Omental fat pad (tissue), 4 donors: Measurements from ENCODE around the gene PITPNM1. TPM values are rescaled to one million over a fixed set of nuclear protein-coding genes. Genes with fewer than 3 reads are reported as not detected.

Source experiments
- ATAC-seq: fragments of 150-250 bp; one replicate; pipeline ENCODE4 v1.9.1; 2016; ENCODE audit warnings: mild to moderate bottlenecking, moderate library complexity; ENCODE audit not compliant: low FRiP score
- DNase-seq: peaks from one replicate; pipeline ENCODE4 v3.0.0-alpha.2; 2019; ENCODE audit warnings: low spot score
- CTCF ChIP-seq, 3 donors: fragments of 450-650 bp; IDR thresholded peaks; one replicate each; pipeline ENCODE4 v1.5.1; 2016 to 2017; ENCODE audit warnings: antibody characterized with exemption in 3 of 3, mild to moderate bottlenecking in 3 of 3, moderate library complexity in 2 of 3
- small RNA-seq: library from RNA; depleted of rRNA; stranded (forward); fragments of <200 nt; gene quantifications from one replicate; pipeline ENCODE3, GENCODE V24; 2016
- total RNA-seq, 4 donors: library from RNA; depleted of rRNA; stranded (reverse); fragments of >200 nt; gene quantifications; one replicate each; pipeline ENCODE4 v1.1.0, GENCODE V29; 2016

The PITPNM1 gene
- total RNA-seq, 4 donors from 2014 or later: 15.0 to 58.2 (median 26.6) TPM

- TF ChIP-seq CTCF (IDR thresholded peaks at IDR 0.05): no peak
- ATAC-seq: no peak
Measured at GRCh38 chr11:67450796-67451657, 54.1 kb downstream of the PITPNM1 start.

GRCh38 chr11:67449116-67449844, 55.9 kb downstream of the PITPNM1 start:
- no peak for TF ChIP-seq CTCF (IDR thresholded peaks at IDR 0.05)
- ATAC-seq: no peak
- DNase-seq: no peak

More at GRCh38 chr11:67450796-67451657, 54.1 kb downstream of the PITPNM1 start:
- no peak for DNase-seq

DNA sequence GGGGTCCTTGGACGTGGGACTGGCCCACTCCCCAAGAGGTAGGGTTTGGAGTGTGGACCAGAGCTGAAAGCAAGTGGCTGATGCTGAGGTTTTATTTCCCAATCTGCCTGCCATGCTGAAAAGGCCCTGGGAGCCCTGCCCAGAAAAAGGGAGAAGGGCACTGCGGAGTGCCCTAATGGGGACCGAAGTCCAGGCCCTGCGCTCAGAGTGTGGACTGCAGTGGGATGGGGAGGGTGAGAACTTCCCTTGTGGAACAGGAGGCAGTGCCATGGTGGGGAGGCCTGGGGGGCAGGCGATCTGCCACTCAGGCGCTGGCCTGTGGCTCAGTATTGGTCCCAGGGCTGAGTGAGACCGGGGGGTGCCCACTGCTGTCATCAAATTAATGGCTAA, 56.9 kb downstream of the PITPNM1 start:
- no peak for TF ChIP-seq CTCF (IDR thresholded peaks at IDR 0.05)
- DNase-seq (no peak), ATAC-seq (no peak)

DNA sequence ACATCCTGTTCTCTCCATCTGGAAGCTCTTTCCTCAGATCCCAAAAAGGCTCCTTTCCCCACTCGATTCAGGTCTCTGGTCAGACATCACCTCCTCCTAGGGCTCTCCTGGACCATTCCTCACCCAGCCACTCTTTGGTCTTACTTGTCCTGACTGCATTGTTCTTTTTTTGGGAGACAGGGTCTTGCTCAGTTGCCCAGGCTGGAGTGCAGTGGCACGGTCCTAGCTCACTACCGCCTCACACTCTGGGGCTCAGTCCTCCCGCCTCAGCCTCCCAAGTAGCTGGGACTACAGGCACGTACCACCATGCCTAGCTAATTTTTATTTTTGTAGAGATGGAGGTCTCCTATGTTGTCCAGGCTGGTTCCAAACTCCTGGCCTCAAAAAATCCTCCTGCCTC, 59.6 kb downstream of the PITPNM1 start:
- DNase-seq: no peak
- no peak for ATAC-seq
- no peak for TF ChIP-seq CTCF (IDR thresholded peaks at IDR 0.05)

DNA sequence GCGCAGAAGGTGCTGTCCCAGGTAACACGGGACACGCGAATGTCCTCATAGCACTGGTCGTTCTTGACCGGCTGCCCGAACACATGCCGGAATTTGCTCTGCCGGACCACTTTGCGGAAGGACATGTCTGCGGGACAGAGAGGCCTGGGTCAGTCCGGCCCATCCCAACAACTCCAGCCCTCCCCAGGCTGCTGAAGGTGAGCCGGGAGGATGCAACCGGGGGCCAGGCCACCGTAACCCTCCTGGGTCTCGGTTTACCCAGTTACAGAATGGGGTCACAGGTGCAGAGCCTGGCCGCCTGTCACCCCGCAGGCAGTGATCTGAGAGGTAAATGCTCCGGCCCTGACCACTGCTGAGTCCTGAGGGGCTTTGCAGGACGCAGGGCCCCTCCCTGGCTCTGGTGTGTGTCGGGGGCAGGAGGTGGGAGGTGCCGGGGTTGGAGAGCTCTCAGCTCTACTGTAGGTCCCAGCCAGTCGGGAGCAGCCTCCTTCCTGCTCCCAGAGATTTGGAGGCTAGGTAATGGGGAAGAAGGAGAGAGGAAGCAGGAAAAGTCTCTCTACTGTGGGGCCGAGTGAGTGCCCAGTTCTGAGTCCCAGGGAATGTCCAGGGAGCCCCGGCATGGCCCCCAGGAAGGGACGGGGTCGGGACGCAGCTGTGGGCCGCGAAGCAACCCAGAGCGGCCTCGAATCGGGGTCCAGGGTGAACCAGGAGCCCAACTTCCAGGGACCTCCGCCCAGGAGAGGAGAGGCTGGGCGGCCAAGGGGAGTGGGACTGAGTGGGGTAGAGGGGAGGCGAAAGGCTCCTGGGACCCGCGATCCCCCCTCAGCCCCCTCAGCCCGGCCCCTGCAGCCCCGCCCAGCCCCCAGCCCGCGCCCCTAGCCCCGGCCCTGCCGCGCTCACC, 62.4 kb downstream of the PITPNM1 start:
- ATAC-seq (peak; percentile 20), DNase-seq (no peak)
- no peak for TF ChIP-seq CTCF (IDR thresholded peaks at IDR 0.05)

Small RNA genes lying within 50 kb of the gene (small RNA-seq; reads per million reads assigned to genes)
- not detected for gene MIR6752

Other genes with a start within 250 kb of the PITPNM1 start
- gene GRK2, start 238.9 kb downstream of the PITPNM1 start, total RNA-seq: 100 to 1,000 TPM in 1 of 4 donors, 10 to 100 TPM in 3; 42.6 to 106 (median 50.7) TPM
- 10 to 100 TPM; 18.6 to 78.2 (median 28.6) TPM for gene ANKRD13D, start 216.1 kb downstream of the PITPNM1 start, total RNA-seq
- gene SSH3, start 201.8 kb downstream of the PITPNM1 start, total RNA-seq: 10 to 100 TPM; 22.6 to 44.6 (median 28.3) TPM
- 100 to 1,000 TPM in 1 of 4 donors, 10 to 100 TPM in 3; 67.5 to 141 (median 81.9) TPM for gene POLD4, start 151.8 kb downstream of the PITPNM1 start, total RNA-seq
- gene CLCF1, start 131.8 kb downstream of the PITPNM1 start, total RNA-seq: 10 to 100 TPM in 3 of 4 donors, 1 to 10 TPM in 1; 4.1 to 51.4 (median 25.1) TPM
- 10 to 100 TPM in 2 of 4 donors, 1 to 10 TPM in 2; 5.5 to 18.0 (median 10.4) TPM for gene RAD9A, start 113.4 kb downstream of the PITPNM1 start, total RNA-seq
- gene PPP1CA, start 103.5 kb downstream of the PITPNM1 start, total RNA-seq: 100 to 1,000 TPM in 2 of 4 donors, 10 to 100 TPM in 2; 91.9 to 110 (median 97.6) TPM
- 1 to 10 TPM; 1.6 to 7.1 (median 3.4) TPM for gene TBC1D10C, start 101.3 kb downstream of the PITPNM1 start, total RNA-seq
- 10 to 100 TPM in 1 of 4 donors, 1 to 10 TPM in 2, under 1 TPM in 1; 0.47 to 42.6 (median 7.5) TPM for gene CARNS1, start 89.7 kb downstream of the PITPNM1 start, total RNA-seq
- 10 to 100 TPM; 27.4 to 45.0 (median 30.7) TPM for gene RPS6KB2, start 76.9 kb downstream of the PITPNM1 start, total RNA-seq
- 1 to 10 TPM; 5.5 to 6.7 (median 6.3) TPM for gene PTPRCAP, start 67.7 kb downstream of the PITPNM1 start, total RNA-seq
- 10 to 100 TPM; 55.9 to 70.9 (median 63.9) TPM for gene CORO1B, start 61.9 kb downstream of the PITPNM1 start, total RNA-seq
- gene GPR152, start 52.6 kb downstream of the PITPNM1 start, total RNA-seq: not detected
- 1 to 10 TPM in 3 of 4 donors, under 1 TPM in 1; 0.65 to 4.6 (median 3.0) TPM for gene CABP4, start 50.0 kb downstream of the PITPNM1 start, total RNA-seq
- gene TMEM134, start 36.1 kb downstream of the PITPNM1 start, total RNA-seq: 10 to 100 TPM; 33.6 to 56.6 (median 44.0) TPM
- 10 to 100 TPM; 51.2 to 67.5 (median 62.1) TPM for gene AIP, start 22.3 kb downstream of the PITPNM1 start, total RNA-seq
- 10 to 100 TPM; 23.5 to 50.5 (median 34.7) TPM for gene CDK2AP2, start 2.8 kb upstream of the PITPNM1 start, total RNA-seq
- gene CABP2, start 18.1 kb upstream of the PITPNM1 start, total RNA-seq: not detected
- 100 to 1,000 TPM; 435 to 948 (median 670) TPM for gene GSTP1, start 78.4 kb upstream of the PITPNM1 start, total RNA-seq
- 100 to 1,000 TPM; 143 to 233 (median 165) TPM for gene NDUFV1, start 101.6 kb upstream of the PITPNM1 start, total RNA-seq
- 10 to 100 TPM in 2 of 4 donors, 1 to 10 TPM in 2; 5.5 to 15.4 (median 9.7) TPM for gene NUDT8, start 124.6 kb upstream of the PITPNM1 start, total RNA-seq
- not detected for gene TBX10, start 134.4 kb upstream of the PITPNM1 start, total RNA-seq
- not detected for gene ACY3, start 145.4 kb upstream of the PITPNM1 start, total RNA-seq
- not detected for gene ALDH3B2, start 169.3 kb upstream of the PITPNM1 start, total RNA-seq